HTERT RPE-1 (cell line): ENCODE measurements around the gene ARL14.
"Not testable (repeated sequence)": the region's sequence is repeated elsewhere in the genome, so short reads cannot be mapped to it uniquely, and the experiment has no call there.

Experiments
- in situ Hi-C: fragments of 300-500 bp; cut with MboI; formaldehyde crosslinking; loops from 4 replicates; pipeline ENCODE4 v1.14.3; 2020; ENCODE audit warnings: low sequenced_read_pairs

ARL14 gene

DNA sequence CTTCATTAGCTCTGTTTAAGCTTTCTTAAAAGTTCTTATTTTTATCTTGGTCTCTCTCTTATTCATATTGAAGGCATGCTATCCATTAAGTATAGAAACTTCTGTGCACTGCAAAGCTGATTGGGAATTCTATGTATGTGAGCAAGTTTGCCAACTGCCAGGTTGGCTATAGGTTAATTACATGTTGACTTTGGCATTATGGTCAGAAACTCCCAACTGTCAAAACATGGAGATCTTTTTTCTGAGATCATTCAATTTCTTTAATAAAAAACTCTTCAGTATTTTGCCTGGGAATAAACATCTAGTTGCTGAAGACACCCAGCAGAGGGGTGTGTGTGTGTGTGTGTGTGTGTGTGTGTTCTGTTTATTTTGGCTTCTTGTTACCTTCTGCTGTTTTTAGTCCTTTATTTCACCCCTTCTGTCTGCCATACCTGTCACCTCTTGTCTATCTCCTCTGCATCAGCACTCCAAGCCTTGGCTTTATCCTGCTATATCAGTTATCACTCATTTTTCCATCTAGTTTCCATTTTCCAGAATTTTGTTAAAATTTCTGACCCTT is 1.3 kb upstream of the ARL14 start:
- in situ Hi-C loops = no loop called here

DNA sequence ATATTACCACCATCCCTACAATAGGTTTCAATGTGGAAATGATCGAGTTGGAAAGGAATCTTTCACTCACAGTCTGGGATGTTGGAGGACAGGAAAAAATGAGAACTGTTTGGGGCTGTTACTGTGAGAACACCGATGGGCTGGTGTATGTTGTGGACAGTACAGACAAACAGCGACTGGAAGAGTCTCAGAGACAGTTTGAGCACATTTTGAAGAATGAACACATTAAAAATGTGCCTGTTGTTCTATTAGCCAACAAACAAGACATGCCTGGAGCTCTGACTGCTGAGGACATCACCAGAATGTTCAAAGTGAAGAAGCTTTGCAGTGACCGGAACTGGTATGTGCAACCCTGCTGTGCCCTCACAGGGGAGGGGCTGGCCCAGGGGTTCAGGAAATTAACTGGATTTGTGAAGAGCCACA is 510 bp downstream of the ARL14 start:
- in situ Hi-C loops = no loop called here

DNA sequence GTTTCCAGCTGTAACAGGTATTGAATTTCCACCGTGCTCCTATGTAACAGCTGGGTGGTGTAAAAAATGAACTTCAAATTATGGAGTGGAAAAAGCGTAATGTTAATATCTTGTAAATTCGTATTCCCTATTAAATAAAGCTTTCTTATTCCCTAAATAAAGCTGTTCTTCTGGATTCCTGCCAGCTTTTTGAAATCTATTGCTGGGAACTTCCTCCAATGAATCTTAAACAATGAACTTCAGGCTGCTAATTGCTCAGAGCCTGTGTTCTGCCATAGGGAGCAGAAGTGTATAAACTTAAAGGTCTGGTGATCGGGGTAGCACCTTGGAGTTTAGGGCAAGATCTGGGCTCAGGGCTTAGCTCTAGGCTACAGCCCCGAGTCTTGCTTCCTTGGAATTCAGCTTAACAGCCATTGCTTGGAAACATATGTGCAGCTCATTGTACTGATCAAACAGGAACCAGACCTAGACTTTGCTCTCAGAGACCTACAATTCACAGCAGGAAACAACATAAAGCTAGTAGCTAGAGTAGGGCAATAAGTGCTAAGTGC is 1.4 kb downstream of the ARL14 start:
- in situ Hi-C loops = no loop called here

GRCh38 chr3:160684368-160684740 is 7.4 kb downstream of the ARL14 start:
- in situ Hi-C loops = no loop called here

DNA sequence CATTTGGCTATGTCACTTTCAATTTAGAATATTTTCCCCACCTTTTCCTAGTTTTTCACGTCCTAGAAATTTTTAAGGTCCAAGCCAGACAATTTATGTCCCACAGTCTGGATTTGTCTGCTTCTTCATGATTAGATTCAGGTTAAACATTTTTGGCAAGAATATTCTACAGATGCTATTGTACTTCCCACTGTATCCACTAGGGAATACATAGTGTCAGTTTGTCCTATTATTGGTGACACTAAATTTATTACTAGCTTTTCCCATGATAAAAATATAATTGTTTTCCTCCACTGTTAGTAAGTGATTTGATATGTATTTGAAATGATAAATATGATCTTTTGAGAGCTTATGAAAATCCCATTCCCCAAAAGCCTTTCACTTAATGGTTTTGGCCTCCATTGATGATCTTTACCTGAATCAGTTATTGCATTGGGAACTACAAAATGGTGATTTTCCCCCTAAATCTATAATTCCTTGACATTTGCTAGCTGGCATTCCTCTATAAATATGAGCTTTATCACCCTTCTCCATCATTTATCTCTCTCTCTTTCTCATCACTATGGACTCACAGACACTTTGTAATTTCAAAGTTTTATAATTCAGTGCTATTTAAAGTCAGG is 8.3 kb downstream of the ARL14 start:
- in situ Hi-C loops = no loop called here

- in situ Hi-C loops = no loop called here
Measured at GRCh38 chr3:160686955-160687535, 10.1 kb downstream of the ARL14 start.

DNA sequence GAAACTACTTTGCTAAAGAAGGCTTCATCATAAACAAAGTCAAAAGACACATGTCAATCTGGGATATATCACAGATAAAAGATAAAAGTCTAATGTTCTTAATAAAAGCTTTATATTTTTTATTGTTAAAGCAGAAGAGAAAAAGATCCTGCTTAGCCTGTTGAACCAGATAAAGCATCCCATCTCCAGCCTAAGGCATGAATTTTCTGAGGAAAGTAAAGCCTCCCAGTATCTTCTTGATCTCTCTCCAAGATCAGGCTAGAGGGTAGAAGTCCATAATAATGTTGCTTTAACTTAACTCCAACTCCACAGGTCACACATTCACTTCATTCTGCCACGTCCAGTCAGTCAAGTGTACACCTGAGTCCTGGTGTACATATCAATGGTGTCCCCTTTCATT is 14.2 kb downstream of the ARL14 start:
- in situ Hi-C loops = no loop called here

DNA sequence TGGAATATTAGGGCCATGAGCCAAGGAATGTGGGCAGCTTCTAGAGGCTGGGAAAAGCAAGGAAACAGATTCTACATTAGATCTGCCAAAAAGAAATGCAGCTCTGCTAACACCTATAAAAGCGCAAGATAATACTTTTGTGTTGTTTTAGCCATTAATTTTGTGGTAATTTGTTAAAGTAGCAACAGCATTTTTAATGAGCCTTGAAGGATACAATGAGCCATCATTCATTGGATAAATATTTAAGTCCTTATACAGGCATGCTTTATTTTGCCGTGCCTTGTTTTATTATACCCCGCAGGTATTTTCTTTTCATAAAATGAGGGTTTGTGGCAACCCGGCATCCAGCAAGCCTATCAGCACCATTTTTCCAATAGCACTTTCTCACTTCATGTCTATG is 15.0 kb downstream of the ARL14 start:
- in situ Hi-C loops = no loop called here

DNA sequence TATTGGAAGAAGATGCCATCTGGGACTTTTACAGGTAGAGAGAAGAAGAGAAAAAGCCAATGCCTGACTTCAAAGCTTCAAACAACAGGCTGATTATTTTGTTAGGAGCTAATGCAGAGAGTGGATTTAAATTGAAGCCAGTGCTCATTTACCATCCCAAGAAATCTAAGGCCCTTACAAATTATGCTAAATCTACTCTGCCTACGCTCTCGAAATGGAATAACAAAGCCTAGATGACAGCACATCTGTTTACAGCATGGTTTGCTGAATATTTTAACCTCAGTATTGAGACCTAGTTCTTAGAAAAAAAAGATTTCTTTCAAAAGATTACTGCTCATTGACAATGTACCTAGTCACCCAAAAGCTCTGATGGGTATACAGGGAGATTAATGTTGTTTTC is 16.2 kb downstream of the ARL14 start:
- in situ Hi-C loops = no loop called here

DNA sequence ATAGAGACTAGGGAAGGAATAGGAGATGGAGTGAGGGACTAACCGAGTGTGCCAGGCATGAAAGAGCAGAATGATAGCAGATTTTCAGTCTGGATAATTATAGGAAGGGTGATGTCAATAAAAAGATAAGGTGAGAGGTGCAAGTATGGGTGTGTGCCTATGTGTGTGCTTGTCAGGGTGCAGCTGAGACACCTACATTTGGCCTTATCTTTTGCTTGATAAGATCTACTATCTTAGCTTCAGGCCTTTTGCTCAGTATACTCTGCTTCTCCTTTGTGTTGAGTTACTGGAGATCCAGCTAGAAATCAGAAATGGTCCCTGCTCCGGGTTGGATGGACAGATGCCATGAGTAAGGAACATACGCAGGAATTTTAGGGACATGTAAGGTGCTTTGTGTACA is 17.4 kb downstream of the ARL14 start:
- in situ Hi-C loops = no loop called here

DNA sequence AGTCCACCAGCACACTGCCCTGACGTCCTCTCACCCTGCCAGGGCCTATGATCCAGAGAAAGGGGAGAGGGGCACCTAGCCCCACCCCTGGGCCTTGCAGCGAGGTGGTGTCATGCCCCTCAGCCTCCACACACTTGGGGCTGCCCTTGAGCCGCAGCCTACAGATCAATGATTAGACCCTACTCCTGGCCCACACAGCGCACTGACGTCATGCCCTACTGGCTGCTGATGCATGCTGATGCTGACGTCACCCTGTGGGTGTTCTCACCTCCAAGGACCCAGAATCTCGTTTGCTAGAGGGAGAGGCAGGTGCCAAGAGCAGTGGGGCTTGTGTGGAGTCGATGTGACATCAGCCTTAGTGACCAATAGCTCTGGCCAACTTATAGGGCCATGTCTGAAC is 18.0 kb downstream of the ARL14 start:
- in situ Hi-C loops = no loop called here

DNA sequence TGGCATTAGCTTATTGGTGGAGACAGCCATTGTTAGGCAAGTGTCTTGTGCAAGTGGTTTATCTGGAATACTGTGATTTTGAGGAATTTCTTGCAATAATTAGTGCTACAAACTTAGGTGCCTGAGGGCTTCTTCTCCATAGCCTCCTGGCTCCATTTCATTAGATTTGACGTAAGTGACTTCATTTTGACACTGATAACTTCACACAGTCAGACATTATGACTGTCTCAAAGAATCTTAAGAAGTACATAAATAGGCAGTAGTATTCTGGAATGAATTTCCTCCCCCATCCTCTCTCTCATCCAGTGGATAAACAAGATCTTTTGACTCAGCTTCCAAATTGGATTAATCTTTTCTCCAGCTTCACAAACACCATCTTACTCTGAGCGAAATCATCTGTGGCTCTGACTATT is 19.0 kb downstream of the ARL14 start:
- in situ Hi-C loops = no loop called here

DNA sequence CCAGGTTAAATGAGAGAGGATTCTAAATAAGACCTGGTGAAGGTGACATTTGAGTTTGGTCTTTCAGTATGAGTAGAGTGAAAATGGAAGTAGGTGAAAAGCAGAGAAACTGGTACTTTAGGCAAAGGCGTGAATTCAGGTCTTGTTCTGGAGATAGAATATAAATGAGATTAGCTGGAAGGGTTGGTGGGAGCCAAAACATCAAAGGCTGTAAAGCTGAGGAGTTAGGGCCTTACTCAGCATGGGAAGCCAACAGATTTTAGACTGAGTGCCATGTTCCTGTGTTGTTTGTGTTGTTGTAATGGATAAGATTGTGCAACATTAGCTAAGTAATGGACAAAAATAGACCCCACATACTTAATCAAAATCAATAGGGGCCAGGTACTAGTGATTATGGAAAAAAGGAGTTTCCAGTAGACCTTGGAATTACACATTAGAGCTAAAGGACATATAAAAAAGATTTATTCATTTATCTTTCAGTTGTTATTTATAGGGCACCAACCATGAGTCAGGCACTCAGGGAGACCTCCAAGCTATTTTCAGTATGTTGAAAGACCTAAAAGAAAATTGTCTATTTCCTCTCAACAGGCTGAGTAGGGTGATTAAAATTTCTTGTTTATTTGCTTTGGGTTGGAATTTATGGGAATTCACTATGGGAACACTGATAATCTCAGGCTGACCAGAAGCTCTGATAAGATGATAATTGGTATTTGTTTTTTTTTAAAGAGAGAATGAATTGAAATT is 20.8 kb downstream of the ARL14 start:
- in situ Hi-C loops = no loop called here

DNA sequence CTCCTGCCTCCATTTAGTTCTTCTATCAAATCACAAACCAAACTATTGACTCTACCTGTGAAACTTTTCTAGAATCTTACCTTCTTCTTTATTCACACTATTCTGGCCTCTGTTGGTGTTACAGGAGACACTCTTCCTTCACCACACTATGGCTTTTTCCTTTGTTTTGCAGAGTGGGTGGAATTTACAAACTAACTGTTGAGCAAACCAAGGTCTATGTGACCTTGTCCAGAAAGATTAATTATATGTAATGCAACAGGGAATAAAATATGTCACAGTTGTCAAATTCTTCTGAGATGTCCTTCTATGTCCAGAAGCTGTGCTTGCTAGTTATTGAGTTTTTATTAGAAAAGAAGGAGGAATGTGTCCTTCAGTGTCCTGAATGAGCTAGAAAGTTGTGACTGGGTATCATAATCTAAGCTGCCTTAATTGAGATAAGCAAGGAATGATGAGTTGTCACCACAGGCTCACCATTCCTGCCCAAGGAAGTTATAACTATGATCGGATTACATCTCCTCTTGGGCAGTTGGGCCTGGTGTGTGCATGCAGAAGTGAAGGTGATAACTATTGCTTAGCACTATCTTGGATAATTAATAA is 21.7 kb downstream of the ARL14 start:
- in situ Hi-C loops = no loop called here

- in situ Hi-C loops = no loop called here
Measured at GRCh38 chr3:160701490-160701889, 24.5 kb downstream of the ARL14 start.

DNA sequence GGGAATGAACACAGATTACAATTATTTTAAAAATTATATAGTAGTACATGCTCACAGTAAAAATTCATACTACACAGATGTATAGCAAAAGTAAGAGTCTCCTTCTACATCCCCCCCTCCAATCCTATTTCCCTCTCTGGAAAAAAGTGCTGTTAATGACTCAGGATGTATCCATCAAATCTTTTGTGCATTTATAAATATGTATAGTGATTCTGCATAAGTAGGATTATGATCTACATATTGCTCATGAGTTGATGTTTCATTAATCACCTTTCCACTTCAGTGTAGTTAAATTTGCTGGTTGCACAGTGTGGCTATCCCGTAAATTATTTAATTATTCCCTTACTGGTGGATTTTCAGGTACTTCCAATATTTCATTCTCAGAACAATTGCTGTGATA is 25.3 kb downstream of the ARL14 start:
- in situ Hi-C loops = no loop called here

GRCh38 chr3:160703974-160704373 is 27.0 kb downstream of the ARL14 start:
- in situ Hi-C loops = no loop called here

GRCh38 chr3:160707187-160707794 is 30.3 kb downstream of the ARL14 start:
- in situ Hi-C loops = no loop called here

DNA sequence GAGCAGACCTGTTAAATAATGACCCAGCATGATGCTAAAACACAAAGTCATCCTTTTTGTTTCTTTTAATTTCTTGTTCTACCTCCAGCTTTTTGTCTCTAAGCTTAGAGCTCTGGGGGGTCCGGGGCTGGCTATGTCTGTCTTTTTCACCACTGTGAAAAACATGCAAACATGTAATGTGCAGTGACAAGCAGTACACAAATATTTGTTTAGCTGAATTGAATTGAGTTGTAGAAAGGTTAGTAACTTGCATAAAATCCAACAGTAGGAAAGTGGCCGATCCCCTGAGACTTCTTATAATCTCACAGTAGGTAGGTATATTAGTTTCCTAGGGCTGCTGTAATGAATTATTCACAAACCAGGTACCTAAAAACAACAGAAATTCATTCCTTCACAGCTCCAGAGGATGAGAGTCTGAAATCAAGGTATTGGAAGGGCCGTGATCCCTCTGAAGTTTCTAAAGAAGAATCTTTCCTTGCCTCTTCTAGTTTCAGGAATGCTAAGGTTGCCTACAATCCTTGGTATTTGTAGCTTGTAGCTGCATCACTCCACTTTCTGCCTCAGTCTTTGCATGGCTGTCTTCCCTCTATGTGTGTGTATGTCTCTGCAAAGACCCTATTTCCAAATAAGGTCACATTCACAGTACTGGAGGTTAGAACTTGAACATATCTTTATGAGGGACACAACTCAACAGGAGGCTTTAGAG is 32.7 kb downstream of the ARL14 start:
- in situ Hi-C loops = no loop called here

GRCh38 chr3:160713144-160713543 is 36.2 kb downstream of the ARL14 start:
- in situ Hi-C loops = not testable (repeated sequence)
